Activated B cell treated with CpG ODN at 0.5 μM for 24 hours (primary cell): Measurements from ENCODE around the gene ORMDL2. TPM values are rescaled to one million over a fixed set of nuclear protein-coding genes. Genes with fewer than 3 reads are reported as not detected.
"Not testable (repeated sequence)": the region's sequence is repeated elsewhere in the genome, so short reads cannot be mapped to it uniquely, and the experiment has no call there.

Experiments used
- ATAC-seq: fragments of 200-7000 bp; cut with Tn5 transposase; one replicate; pipeline ENCODE4 v1.10.0; 2021; ENCODE audit warnings: low read depth, mild to moderate bottlenecking, moderate library complexity
- CTCF ChIA-PET: fragments of 350-600 bp; sonication (Branson Sonifier 250); formaldehyde crosslinking; loops from one replicate; lab custom pipeline; 2021; ENCODE audit warnings: antibody characterized with exemption; lab: Charles Lee
- POLR2A ChIA-PET: fragments of 350-600 bp; sonication (Branson Sonifier 250); formaldehyde crosslinking; loops from one replicate; lab custom pipeline; 2021; ENCODE audit warnings: antibody characterized with exemption; lab: Charles Lee
- DNase-seq: peaks from one replicate; pipeline ENCODE4 v3.0.0; 2022
- H3K27ac Mint-ChIP-seq: one replicate; pipeline ENCODE4 v1.8.0; 2020; ENCODE audit warnings: mixed read lengths
- H3K27me3 Mint-ChIP-seq: one replicate; pipeline ENCODE4 v1.8.0; 2021; ENCODE audit warnings: mixed read lengths
- H3K36me3 Mint-ChIP-seq: one replicate; pipeline ENCODE4 v1.8.0; 2021; ENCODE audit warnings: low read depth, mixed read lengths
- H3K4me1 Mint-ChIP-seq: one replicate; pipeline ENCODE4 v1.8.0; 2021; ENCODE audit warnings: mixed read lengths
- H3K4me3 Mint-ChIP-seq: one replicate; pipeline ENCODE4 v1.8.0; 2020; ENCODE audit warnings: mild to moderate bottlenecking, mixed read lengths
- H3K9me3 Mint-ChIP-seq: one replicate; pipeline ENCODE4 v1.8.0; 2020; ENCODE audit warnings: mixed read lengths
- CTCF ChIP-seq: fragments of 200-600 bp; IDR thresholded peaks from one replicate; pipeline ENCODE4 v1.8.0; 2022; ENCODE audit warnings: antibody characterized with exemption, mild to moderate bottlenecking
- intact Hi-C: fragments of 100-400 bp; cut with micrococcal nuclease; formaldehyde crosslinking; loops from one replicate; pipeline ENCODE4 v1.15.1; 2024
- total RNA-seq: library from RNA; stranded (reverse); gene quantifications from 2 replicates; pipeline ENCODE4 v1.2.3, GENCODE V29; 2022

Gene ORMDL2
- total RNA-seq, 1 donor from 2014 or later, result 70.9 TPM

DNA sequence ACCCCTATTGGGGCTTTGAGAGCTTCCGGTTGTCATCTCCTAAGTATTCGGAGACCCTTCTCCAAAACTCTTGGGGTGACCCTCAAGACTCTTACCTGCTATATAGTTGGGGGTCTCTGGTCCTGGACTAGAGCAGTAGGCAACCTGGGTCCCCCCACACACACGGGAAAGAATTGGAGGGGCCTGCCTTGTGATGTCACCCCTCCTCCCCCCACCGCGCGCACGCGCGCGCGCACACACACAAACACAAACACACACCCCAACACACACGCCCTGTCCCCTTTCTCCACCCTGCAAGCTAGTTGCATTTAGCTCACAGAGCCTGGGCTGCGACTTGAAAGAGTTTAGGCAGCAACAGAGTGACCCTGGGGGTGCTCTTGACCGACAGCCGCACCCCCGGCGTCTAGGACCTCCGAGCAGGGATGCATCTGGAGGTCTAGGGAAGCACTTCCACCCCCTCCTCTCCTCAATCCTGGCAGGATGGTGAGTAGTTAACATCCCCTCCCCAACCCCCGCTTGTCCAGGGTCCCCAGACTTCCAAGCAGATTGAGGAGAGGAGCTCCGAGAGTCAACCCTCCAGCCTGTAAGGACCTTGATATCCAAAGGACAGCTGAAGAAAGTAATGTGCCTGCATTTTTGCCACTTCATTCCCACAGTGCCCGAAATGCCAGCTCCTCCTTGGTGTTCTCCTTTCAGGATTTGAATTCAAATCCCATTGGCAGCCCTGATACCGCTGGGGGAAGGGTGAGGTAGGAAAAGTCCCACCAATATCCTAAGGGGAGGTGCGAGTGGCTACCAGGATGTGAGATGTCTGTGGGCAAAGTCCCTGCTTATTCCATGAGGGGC lies 13.0 kb downstream of the ORMDL2 start:
- Mint-ChIP-seq H3K27ac (peak overlapping the region; percentile 91), H3K36me3 (peaks cover 22% of the 10 kb centered on the region), H3K4me3 (peak overlapping the region; percentile 97), H3K4me1 (peaks cover 45% of the 10 kb centered on the region), H3K27me3 (no peaks in the 10 kb centered on the region), H3K9me3 (no peaks in the 10 kb centered on the region)
- ATAC-seq, result no peak
- TF ChIP-seq CTCF, result no peak
- DNase-seq, result no peak
- ChIA-PET CTCF (interaction anchor here (1.2 to 2.2 kb wide), 3 partner anchors 93 to 109 kb away, joined by 4 to 9 read pairs (median 4); no protein-coding TSS in a partner anchor), POLR2A (interaction anchor here (0.6 to 3.1 kb wide), 15 partner anchors 11 to 539 kb away, joined by 3 to 166 read pairs (median 6); partner anchors contain the start of genes CD63, COQ10A, ORMDL2 and PA2G4)
- intact Hi-C loops, result no loop called here

GRCh38 chr12:55831447-55831815 lies 13.6 kb downstream of the ORMDL2 start:
- ChIA-PET CTCF (interaction anchor here (1.3 kb wide), 1 partner anchor 109 kb away, joined by 4 read pairs; no protein-coding TSS in a partner anchor), POLR2A (interaction anchor here (1.3 to 3.1 kb wide), 4 partner anchors 14 to 111 kb away, joined by 3 to 166 read pairs (median 36); partner anchors contain the start of genes ORMDL2, PYM1 and SARNP)
- Mint-ChIP-seq H3K36me3 (peaks cover 21% of the 10 kb centered on the region), H3K27ac (no peak overlapping the region), H3K4me3 (peak overlapping the region; percentile 97), H3K4me1 (peaks cover 40% of the 10 kb centered on the region), H3K9me3 (no peaks in the 10 kb centered on the region), H3K27me3 (no peaks in the 10 kb centered on the region)
- TF ChIP-seq CTCF, result no peak
- no peak for DNase-seq
- no peak for ATAC-seq
- intact Hi-C loops, result no loop called here

- H3K4me3 Mint-ChIP-seq, result no peak overlapping the region
Measured at GRCh38 chr12:55833056-55833455, 15.2 kb downstream of the ORMDL2 start.

DNA sequence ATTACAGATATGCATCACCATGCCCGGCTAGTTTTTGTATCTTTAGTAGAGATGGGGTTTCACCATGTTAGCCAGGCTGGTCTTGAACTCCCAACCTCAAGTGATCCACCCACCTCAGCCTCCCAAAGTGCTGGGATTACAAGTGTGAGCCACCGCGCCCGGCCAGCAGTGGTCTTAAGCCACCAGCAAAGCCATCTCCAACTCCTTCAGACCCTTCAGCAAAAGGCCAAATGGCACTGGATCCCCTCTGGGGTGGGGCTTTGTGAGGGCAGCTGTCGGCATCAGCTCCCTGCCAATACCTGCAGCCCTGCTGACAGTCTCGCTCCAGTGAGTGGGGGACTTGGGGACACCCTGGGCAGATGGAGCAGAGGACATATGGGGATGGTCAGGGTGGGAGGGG lies 16.6 kb downstream of the ORMDL2 start:
- POLR2A ChIA-PET, result interaction anchor here (0.7 kb wide), 1 partner anchor 317 kb away, joined by 3 read pairs; no protein-coding TSS in a partner anchor
- CTCF ChIA-PET, ATAC-seq: not testable (repeated sequence)

More at GRCh38 chr12:55833056-55833455, 15.2 kb downstream of the ORMDL2 start:
- ATAC-seq (no peak), DNase-seq (no peak)
- Mint-ChIP-seq H3K4me1 (peaks cover 27% of the 10 kb centered on the region), H3K9me3 (no peaks in the 10 kb centered on the region), H3K36me3 (peaks cover 14% of the 10 kb centered on the region), H3K27ac (no peak overlapping the region), H3K27me3 (no peaks in the 10 kb centered on the region)
- ChIA-PET POLR2A (no interaction called here), CTCF (no interaction called here)
- TF ChIP-seq CTCF, result no peak
- intact Hi-C loops, result no loop called here

DNA sequence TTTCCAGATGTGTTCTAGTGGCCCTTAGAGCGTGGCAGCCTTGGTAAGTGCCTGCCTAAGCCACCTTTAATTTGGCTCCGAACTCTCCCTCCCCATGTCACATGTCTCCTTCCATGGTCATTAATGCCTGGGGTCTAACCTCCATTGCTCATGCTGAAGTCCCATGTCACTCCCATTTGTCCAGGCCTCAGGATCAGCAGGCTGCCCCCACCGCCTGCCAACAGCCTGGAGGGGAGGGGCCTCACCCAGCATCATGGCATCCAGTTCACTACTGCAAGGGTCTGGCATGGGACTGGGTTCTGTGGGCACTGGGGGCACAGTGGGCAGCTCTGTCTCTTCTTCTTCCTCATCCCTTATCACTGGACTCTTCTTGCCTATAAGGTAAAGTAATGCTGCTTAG lies 20.5 kb downstream of the ORMDL2 start:
- no peaks in the 10 kb centered on the region for H3K9me3 Mint-ChIP-seq
- no peak for TF ChIP-seq CTCF
- ChIA-PET POLR2A (no interaction called here), CTCF (no interaction called here)
- H3K27ac Mint-ChIP-seq, result no peak overlapping the region
- H3K4me3 Mint-ChIP-seq, result no peak overlapping the region
- H3K36me3 Mint-ChIP-seq, result no peaks in the 10 kb centered on the region
- ATAC-seq (no peak), DNase-seq (no peak)
- H3K27me3 Mint-ChIP-seq, result peaks cover 7% of the 10 kb centered on the region
- H3K4me1 Mint-ChIP-seq, result no peaks in the 10 kb centered on the region
- intact Hi-C loops, result no loop called here

More for the DNA sequence above, 16.6 kb downstream of the ORMDL2 start:
- H3K27me3 Mint-ChIP-seq, intact Hi-C loops, H3K36me3 Mint-ChIP-seq, H3K9me3 Mint-ChIP-seq, H3K4me3 Mint-ChIP-seq, H3K27ac Mint-ChIP-seq, DNase-seq: not testable (repeated sequence)
- H3K4me1 Mint-ChIP-seq, result peaks cover 18% of the 10 kb centered on the region
